ENCODE data around the gene VSIG4. TPM values are rescaled to one million over a fixed set of nuclear protein-coding genes. Genes with fewer than 3 reads are reported as not detected.

The VSIG4 gene
- total RNA-seq, 1 experiment from 2014 or later = not detected

DNA sequence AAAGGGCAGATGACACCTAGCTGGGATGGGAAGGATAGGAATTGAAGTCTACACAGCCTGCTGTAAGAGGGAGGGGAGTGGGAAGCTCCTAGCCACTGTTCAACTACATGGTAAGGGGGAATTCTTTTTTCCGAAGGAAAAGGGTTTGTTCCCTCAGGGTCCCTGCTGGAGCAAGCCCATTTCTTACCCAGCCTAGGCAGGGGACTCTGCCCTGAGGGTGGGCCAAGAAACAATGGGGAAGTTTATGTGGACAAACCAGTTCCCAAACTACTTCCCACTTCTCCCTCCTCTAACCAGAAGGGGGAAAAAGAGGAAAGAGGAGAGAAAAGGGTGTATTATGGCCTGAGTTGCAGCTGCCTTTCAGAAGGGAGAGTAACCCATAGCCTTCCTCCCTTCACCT is 13.5 kb upstream of the VSIG4 start:
- Mint-ChIP-seq H3K27ac (ENCODE audit: unreplicated experiment) (no peak overlapping the region), H3K9me3 (ENCODE audit: unreplicated experiment) (no peaks in the 10 kb centered on the region)
- BruUV-seq (replicated peaks) = no TSS peak

DNA sequence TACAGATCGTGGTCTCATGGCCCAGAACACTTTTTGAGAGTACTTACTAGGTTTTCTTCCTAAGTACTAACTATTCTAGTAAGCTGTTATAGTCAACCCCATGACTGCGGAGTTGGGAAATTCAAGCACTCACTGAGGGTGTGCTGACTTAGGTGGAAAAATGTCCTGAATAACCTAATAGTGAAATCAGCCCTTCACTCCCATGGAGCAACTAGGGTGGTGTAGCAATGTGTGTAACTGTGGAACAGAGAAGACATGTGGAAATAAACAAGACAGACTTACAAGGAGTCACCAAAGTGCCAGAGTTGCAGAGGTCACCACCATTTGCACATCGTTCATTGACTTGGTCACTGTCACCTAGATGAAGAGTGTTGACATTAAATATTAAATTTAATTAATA is 12.1 kb upstream of the VSIG4 start:
- Mint-ChIP-seq H3K4me3 (ENCODE audit: unreplicated experiment) (no peak overlapping the region), H3K27me3 (ENCODE audit: insufficient read depth, unreplicated experiment) (no peaks in the 10 kb centered on the region), H3K36me3 (ENCODE audit: insufficient read depth, unreplicated experiment) (no peaks in the 10 kb centered on the region), H3K4me1 (ENCODE audit: low read depth, unreplicated experiment) (no peaks in the 10 kb centered on the region), H3K27ac (ENCODE audit: unreplicated experiment) (no peak overlapping the region), H3K9me3 (ENCODE audit: unreplicated experiment) (no peaks in the 10 kb centered on the region)
- Histone ChIP-seq H3K4me3 (ENCODE audit: low read depth, low read length) (no peak overlapping the region), H3K4me1 (no peaks in the 10 kb centered on the region), H3K9me3 (no peaks in the 10 kb centered on the region), H3K36me3 (ENCODE audit: control insufficient read depth, insufficient read depth, low read length) (no peaks in the 10 kb centered on the region), H3K27me3 (replicated peaks; ENCODE audit: control insufficient read depth, insufficient read depth, low read length) (no peaks in the 10 kb centered on the region)
- DNase-seq = no peak
- TF ChIP-seq, protein P1, sequence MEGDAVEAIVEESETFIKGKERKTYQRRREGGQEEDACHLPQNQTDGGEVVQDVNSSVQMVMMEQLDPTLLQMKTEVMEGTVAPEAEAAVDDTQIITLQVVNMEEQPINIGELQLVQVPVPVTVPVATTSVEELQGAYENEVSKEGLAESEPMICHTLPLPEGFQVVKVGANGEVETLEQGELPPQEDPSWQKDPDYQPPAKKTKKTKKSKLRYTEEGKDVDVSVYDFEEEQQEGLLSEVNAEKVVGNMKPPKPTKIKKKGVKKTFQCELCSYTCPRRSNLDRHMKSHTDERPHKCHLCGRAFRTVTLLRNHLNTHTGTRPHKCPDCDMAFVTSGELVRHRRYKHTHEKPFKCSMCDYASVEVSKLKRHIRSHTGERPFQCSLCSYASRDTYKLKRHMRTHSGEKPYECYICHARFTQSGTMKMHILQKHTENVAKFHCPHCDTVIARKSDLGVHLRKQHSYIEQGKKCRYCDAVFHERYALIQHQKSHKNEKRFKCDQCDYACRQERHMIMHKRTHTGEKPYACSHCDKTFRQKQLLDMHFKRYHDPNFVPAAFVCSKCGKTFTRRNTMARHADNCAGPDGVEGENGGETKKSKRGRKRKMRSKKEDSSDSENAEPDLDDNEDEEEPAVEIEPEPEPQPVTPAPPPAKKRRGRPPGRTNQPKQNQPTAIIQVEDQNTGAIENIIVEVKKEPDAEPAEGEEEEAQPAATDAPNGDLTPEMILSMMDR (IDR thresholded peaks at IDR 0.05; ENCODE audit: insufficient read depth in 1 of 2, low read depth in 1 of 2, low read length in 1 of 2, severe bottlenecking in 1 of 2, unreplicated experiment in 1 of 2) = no peak
- ChIA-PET POLR2A (no interaction called here), CTCF (no interaction called here)
- BruUV-seq (replicated peaks) = no TSS peak
- intact Hi-C loops (cut with micrococcal nuclease; ENCODE audit: unreplicated experiment) = no loop called here

More for the DNA sequence above, 13.5 kb upstream of the VSIG4 start:
- H3K27me3 Mint-ChIP-seq (ENCODE audit: insufficient read depth, unreplicated experiment) = no peaks in the 10 kb centered on the region
- H3K36me3 Mint-ChIP-seq (ENCODE audit: insufficient read depth, unreplicated experiment) = no peaks in the 10 kb centered on the region
- H3K4me1 ChIP-seq = no peaks in the 10 kb centered on the region
- DNase-seq = no peak
- ChIA-PET POLR2A (no interaction called here), CTCF (no interaction called here)
- intact Hi-C loops (cut with micrococcal nuclease; ENCODE audit: unreplicated experiment) = no loop called here
- no peaks in the 10 kb centered on the region for H3K36me3 ChIP-seq (ENCODE audit: control insufficient read depth, insufficient read depth, low read length)
- H3K4me1 Mint-ChIP-seq (ENCODE audit: low read depth, unreplicated experiment) = no peaks in the 10 kb centered on the region
- no peaks in the 10 kb centered on the region for H3K27me3 ChIP-seq (replicated peaks; ENCODE audit: control insufficient read depth, insufficient read depth, low read length)
- no peak overlapping the region for H3K4me3 Mint-ChIP-seq (ENCODE audit: unreplicated experiment)
- no peaks in the 10 kb centered on the region for H3K9me3 ChIP-seq
- TF ChIP-seq, protein P1 (IDR thresholded peaks at IDR 0.05; ENCODE audit: insufficient read depth in 1 of 2, low read depth in 1 of 2, low read length in 1 of 2, severe bottlenecking in 1 of 2, unreplicated experiment in 1 of 2) = no peak
- no peak overlapping the region for H3K4me3 ChIP-seq (ENCODE audit: low read depth, low read length)

DNA sequence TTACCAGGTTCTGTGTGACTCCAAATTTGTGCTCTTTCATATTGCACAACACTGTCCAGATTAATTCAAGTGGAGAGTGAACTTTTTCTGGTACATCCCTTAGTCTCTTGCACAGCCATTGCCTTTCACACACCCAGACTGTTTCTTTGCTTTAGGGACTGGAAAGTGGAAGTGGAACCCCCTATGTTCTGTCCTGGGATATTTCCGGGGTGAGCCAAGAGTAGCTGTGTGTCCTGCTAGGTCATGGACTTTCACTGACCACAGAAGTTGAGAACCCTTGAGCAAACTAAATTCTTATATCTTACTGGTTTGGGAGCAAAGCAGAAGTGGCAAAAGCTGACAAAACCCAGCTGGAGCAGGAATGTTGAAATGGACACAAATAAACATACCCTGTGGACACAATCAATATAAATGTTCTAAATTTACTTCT is 10.3 kb upstream of the VSIG4 start:
- POLR2A ChIA-PET = no interaction called here
- TF ChIP-seq, protein P1 (IDR thresholded peaks at IDR 0.05; ENCODE audit: insufficient read depth in 1 of 2, low read depth in 1 of 2, low read length in 1 of 2, severe bottlenecking in 1 of 2, unreplicated experiment in 1 of 2) = no peak
- H3K4me1 Mint-ChIP-seq (ENCODE audit: low read depth, unreplicated experiment) = no peaks in the 10 kb centered on the region
- peaks cover 11% of the 10 kb centered on the region for H3K9me3 Mint-ChIP-seq (ENCODE audit: unreplicated experiment)
- H3K27me3 Mint-ChIP-seq (ENCODE audit: insufficient read depth, unreplicated experiment) = no peaks in the 10 kb centered on the region
- no peaks in the 10 kb centered on the region for H3K27me3 ChIP-seq (replicated peaks; ENCODE audit: control insufficient read depth, insufficient read depth, low read length)
- no peak overlapping the region for H3K4me3 Mint-ChIP-seq (ENCODE audit: unreplicated experiment)
- DNase-seq = no peak
- intact Hi-C loops (cut with micrococcal nuclease; ENCODE audit: unreplicated experiment) = no loop called here
- no peak overlapping the region for H3K4me3 ChIP-seq (ENCODE audit: low read depth, low read length)
- H3K36me3 ChIP-seq (ENCODE audit: control insufficient read depth, insufficient read depth, low read length) = no peaks in the 10 kb centered on the region
- CTCF ChIA-PET = no interaction called here
- H3K36me3 Mint-ChIP-seq (ENCODE audit: insufficient read depth, unreplicated experiment) = no peaks in the 10 kb centered on the region
- H3K4me1 ChIP-seq = no peaks in the 10 kb centered on the region
- H3K9me3 ChIP-seq = no peaks in the 10 kb centered on the region
- no peak overlapping the region for H3K27ac Mint-ChIP-seq (ENCODE audit: unreplicated experiment)
- no TSS peak for BruUV-seq (replicated peaks)
